NCI-H345 treated with DMSO at 0.1 percent for 48 hours (cell line): ENCODE results near the gene CBARP.

Source experiments
- DNase-seq: peaks from one replicate; lab custom pipeline; 2025; ENCODE audit not compliant: unreplicated experiment; lab: John Stamatoyannopoulos, UW

CBARP gene

GRCh38 chr19:1275260-1275975 lies 37.6 kb upstream of the CBARP start, which contains the start of gene FAM174C:
Gene FAM174C, plus strand, starts transcription at chr19:1275530. Its CDS starts 20 bp downstream, at chr19:1275550.
- DNase-seq: peak; percentile 91

- DNase-seq: no peak
Measured at GRCh38 chr19:1274852-1275259, 37.1 kb upstream of the CBARP start.

- DNase-seq: no peak
Measured at GRCh38 chr19:1274081-1274851, 36.5 kb upstream of the CBARP start.

- DNase-seq: no peak
Measured at GRCh38 chr19:1273263-1274041, 35.6 kb upstream of the CBARP start.

- no peak for DNase-seq
Measured at GRCh38 chr19:1272423-1273262, 34.8 kb upstream of the CBARP start.

- DNase-seq: no peak
Measured at GRCh38 chr19:1271528-1272422, 34.0 kb upstream of the CBARP start.

- DNase-seq: no peak
Measured at GRCh38 chr19:1270854-1271527, 33.2 kb upstream of the CBARP start.

GRCh38 chr19:1270213-1270853 lies 32.5 kb upstream of the CBARP start:
- no peak for DNase-seq

GRCh38 chr19:1269478-1270212 lies 31.8 kb upstream of the CBARP start:
- peak; percentile 85 for DNase-seq

- peak; percentile 93 for DNase-seq
Measured at GRCh38 chr19:1269065-1269477, 31.3 kb upstream of the CBARP start, which contains the start of gene CIRBP. Gene CIRBP, plus strand, starts transcription at chr19:1269332. Its CDS starts 1,602 bp downstream, at chr19:1270934.

- no peak for DNase-seq
Measured at GRCh38 chr19:1268226-1269064, 30.6 kb upstream of the CBARP start.

- no peak for DNase-seq
Measured at GRCh38 chr19:1267477-1268225, 29.8 kb upstream of the CBARP start.

GRCh38 chr19:1266916-1267476 lies 29.2 kb upstream of the CBARP start:
- peak; percentile 18 for DNase-seq

GRCh38 chr19:1266129-1266915 lies 28.5 kb upstream of the CBARP start:
- peak; percentile 43 for DNase-seq

- DNase-seq: no peak
Measured at GRCh38 chr19:1265615-1266128, 27.9 kb upstream of the CBARP start.
